Right lobe of liver (tissue), 4 donors: ENCODE results near the gene TRAF1.
A peak's percentile ranks its signal among the peaks of the same experiment; 100 is the strongest.

Experiments
- CTCF ChIP-seq, 4 donors: fragments of 200-600 bp in 3 of 4; fragments of 450-650 bp in 1 of 4; IDR thresholded peaks; one replicate each; pipeline versions ENCODE4 v1.5.1 to v1.8.0; 2016 to 2022; ENCODE audit warnings: antibody characterized with exemption in 4 of 4, mild to moderate bottlenecking in 2 of 4
- POLR2A ChIP-seq: fragments of 450-650 bp; IDR thresholded peaks from one replicate; pipeline ENCODE4 v1.6.1; 2017; ENCODE audit warnings: antibody characterized with exemption, mild to moderate bottlenecking
- donor health status: DM: no; HTN: no; CAD: no.
- donor health status: DM: no; HTN: no; CAD: no.
- donor health status: DM: no; HTN: yes; CAD: no.

GRCh38 chr9:120916588-120916987 is 10.0 kb downstream of the TRAF1 start:
- TF ChIP-seq CTCF (IDR thresholded peaks at IDR 0.05) (peak; percentile 13 to 43 (median 25)), POLR2A (no peak)
